CMK (cell line): ENCODE results near the gene FOXL3.
"Not testable (repeated sequence)": the region's sequence is repeated elsewhere in the genome, so short reads cannot be mapped to it uniquely, and the experiment has no call there.

Experiments
- DNase-seq: peaks from one replicate; pipeline ENCODE4 v3.0.0-alpha.2; 2010; ENCODE audit warnings: low read depth

Gene FOXL3

DNA sequence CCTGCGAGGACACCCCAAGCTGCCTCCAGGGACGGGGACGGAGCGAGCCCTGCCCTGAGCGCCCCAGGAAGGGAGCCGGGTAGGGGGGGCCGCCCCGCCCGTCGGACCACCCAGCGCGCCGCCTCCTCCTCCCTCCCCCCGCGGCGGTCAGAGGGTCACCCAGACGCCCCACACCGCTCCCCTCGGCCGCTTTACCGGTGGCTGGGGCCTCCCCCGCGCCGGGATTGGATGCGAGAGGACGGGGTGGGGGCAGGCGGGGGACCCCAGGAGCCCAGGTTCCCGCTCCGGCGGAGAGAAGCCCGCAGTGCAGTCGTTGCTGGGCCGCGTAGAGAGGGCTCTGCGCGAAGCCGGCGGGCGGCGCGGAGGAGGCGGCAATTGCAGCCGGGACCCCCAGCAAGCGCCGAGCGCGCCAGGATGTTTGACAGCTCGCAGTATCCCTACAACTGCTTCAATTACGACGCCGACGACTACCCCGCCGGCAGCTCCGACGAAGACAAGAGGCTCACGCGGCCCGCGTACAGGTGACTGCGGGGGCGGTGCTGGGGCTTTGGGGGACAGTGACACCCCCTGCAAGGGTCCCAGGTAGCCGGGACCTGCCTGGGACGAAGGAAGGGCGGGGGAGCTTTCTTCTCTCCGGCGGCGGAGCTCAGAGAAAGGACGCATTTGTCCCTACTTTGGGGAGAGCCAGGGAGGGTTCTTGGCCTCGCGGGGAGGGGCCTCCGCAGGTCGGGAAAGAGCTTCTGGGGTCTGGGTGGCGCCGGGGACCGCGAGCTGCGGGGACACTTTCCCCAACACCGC lies at the start of gene FOXL3:
FOXL3 (plus strand) TSS at position 415 of the 798 bp plus-strand sequence; CDS start at position 415, 0 bp downstream.
- no peak for DNase-seq

DNA sequence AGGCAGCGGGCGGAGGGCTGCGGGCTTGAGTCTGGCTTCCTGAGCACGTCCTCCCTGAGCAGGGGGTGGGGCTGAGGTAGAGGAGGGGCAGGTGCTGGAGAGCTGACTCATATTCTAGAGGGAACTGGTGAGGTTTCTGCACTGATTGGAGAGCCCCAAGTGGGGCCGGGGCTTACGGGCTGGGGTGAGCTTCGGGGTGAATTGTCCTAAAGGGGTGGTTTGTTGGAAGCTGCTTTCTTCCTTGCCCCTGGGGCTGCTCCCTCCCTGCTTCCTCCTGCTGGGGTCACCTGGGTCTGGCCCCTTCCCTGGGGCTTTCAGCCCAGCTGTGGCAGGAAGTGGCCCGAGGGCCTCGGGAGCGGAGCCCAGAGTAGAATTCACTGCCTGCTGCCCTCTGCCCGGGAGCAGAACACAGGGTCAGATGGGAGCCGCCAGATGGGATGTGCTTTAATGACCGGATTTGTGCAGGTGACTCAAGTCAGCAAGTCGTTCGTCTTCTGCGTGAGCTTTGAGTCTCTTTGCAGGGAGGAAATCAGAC lies 49.0 kb upstream of the FOXL3 start:
- DNase-seq, result no peak

DNA sequence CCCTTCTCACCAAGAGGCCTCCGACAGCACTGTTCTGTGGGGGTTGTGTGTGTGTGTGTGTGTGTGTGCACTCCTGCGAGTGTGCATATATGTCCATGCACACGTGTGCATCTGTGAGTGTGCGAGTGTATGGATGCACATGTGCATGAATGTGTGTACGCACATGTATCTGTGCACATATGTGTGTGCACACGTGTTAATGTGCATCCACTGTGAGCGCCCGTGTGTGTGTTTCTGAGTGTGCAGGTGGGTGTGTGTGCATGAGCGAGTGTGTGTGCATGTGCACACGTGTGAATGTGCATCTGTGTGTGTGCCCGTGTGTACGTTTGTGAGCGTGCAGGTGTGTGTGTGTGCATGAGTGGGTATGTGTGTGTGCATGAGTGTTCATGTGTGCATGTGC lies 48.5 kb upstream of the FOXL3 start:
- no peak for DNase-seq

DNA sequence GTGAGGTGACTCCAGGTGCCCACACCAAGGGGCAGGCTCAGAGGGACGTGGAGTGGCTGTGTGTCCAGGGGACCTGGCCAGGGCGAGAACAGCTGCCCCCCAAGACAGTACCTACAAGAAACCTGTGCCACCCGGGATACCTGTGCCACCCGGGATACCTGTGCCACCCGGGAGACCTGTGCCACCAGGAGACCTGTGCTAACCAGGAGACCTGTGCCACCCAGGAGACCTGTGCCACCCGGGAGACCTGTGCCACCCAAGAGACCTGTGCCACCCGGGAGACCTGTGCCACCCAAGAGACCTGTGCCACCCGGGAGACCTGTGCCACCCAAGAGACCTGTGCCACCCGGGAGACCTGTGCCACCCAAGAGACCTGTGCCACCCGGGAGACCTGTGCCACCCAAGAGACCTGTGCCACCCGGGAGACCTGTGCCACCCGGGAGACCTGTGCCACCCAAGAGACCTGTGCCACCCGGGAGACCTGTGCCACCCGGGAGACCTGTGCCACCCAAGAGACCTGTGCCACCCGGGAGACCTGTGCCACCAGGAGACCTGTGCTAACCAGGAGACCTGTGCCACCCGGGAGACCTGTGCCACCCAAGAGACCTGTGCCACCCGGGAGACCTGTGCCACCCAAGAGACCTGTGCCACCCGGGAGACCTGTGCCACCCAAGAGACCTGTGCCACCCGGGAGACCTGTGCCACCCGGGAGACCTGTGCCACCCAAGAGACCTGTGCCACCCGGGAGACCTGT lies 47.0 kb upstream of the FOXL3 start:
- DNase-seq, result not testable (repeated sequence)

DNA sequence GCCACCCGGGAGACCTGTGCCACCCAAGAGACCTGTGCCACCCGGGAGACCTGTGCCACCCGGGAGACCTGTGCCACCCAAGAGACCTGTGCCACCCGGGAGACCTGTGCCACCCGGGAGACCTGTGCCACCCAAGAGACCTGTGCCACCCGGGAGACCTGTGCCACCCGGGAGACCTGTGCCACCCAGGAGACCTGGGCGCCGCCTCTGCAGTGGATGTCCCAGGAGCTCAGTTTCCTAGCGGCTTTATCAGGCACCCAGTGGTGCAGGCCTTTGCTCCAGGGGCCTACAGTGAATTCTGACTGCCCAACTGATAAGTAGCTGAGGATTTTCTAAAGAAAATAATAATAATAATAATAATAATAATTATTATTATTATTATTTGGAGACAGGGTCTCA lies 46.4 kb upstream of the FOXL3 start:
- DNase-seq, result not testable (repeated sequence)

DNA sequence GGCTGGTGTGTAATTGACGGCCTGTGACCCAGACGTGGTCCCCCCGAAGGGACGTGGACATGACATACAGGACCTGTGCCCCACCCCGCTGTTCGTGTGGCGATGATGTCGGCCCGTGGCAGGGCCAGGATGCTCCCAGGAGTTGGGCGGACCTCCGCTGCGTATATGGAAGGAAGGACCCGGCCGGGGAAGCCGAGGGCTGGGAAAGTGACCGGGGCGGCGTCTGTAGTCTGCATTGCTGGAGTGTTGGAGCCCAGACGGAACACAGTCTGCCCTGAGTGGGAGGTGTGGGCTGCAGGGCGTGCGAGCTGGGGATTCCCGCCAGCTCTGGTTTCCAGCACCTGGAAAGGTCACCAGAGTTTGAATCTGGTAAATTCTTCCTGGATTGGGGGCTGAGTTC lies 45.0 kb upstream of the FOXL3 start:
- DNase-seq, result no peak

DNA sequence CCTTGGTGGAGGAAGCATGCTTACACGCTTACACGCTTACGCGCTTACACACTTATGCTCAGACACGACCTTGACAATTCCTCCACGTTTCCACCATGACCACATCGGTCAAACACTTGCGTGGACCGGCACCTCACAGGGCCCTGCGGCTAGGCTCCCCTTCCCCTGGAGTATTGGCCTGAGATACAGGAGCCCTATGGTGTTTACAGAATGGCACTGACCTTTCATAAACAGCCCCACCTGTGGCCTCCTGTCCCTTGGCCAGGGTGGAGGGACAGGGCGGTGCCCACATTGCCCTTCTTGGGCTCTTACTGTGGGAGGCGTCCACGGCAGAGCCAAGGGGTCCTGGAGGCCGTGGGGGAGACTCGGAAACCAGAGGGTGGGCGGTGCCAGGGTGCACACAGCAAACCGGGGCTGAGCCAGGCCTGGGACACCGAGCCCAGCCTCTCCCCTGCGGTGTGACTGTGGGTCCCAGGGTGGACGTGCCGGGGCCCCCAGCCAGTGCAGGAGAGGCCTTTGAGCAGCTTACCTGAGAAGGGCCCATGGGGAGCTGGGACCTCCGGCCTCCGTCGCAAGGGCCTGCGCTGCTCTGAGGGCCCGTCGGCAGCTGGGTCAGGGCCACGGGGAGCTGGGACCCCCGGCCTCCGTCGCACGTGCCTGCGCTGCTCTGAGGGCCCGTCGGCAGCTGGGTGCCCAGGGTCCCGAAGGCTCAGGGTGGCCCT lies 44.2 kb upstream of the FOXL3 start:
- DNase-seq, result no peak

DNA sequence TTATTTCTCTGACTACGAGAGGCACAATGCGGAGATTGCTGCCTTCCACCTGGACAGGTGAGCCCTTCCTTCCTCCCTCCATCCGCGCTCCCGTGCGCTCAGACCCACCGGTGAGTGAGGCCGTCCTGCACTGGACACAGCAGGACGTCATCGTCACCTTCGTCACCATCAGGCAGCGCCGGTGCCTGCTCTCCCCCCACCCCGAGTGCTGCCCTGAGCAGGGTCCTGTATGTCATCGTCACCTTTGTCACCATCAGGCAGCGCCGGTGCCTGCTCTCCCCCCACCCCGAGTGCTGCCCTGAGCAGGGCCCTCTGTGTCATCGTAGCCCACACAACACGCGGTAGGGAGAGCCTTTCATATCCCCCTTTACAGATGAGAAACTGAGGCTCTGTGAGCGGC lies 43.5 kb upstream of the FOXL3 start:
- DNase-seq, result no peak

DNA sequence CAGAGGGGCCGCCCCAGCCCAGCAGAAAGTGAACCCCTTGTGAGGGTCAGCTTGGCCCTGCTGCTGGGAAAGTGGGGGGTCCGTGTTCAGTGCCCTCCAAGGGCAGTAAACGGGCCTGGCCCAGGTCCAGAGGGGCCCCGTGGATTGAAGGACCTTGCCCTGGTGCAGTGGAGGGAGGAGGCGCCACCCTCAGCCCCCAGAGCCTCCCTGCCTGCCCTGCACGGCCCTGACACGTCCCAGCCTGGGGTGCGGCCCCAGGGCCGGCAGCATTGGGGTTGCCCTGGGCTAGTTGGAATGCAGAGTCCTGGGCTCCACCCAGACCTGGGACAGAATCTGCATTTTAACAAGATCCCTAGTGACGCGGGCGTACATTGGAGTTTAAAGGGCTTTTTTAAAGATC lies 42.8 kb upstream of the FOXL3 start:
- no peak for DNase-seq

DNA sequence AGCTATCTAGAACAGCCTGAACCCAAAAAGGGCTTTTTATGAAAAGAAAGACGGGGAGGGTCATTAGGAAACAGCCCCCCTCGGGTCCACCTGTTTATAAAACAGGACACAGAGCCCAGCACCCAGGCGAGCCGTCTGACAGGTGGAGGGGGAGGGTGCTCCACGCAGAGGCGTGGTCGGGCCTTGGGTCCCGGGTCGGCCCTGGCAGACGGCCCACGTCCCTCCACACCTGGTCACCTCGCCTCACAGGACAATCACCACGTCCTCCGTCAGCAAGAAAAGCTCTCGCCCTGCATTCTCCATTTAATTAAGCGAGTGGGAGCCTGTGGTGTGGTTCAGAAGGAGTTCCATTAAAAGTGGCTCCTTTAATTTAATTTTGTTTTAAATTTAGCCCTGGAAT lies 42.3 kb upstream of the FOXL3 start:
- DNase-seq, result no peak

DNA sequence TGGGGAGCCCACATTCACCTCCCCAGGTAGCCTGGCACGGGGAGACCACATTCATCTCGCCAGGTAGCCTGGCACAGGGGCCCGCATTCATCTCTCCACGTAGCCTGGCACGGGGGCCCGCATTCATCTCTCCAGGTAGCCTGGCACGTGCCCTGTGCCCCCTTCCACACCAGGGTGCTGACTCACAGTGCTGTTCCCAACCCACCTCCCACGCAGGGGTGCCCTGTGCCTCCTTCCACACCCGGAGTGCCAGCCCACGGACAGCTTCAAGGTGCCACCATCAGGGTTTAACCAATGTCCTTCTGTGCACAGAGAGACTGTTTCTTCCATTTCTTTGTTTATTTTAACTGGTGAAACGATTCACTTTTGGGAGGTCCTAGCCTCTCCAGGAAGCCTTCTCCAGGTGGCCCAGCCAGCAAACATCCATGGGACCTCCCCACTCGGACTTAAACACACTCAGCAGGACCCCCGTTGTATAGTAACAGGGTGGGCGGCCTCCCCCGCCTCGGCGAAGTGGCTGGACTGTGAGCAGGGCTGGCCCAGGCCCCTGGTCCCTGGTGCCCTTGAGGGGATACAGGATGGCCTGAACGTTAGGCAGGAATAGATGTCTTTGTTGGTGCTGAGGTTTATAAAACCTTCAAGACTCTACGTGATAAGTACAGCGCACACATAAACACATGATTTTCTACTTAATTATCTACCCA lies 41.1 kb upstream of the FOXL3 start:
- no peak for DNase-seq

DNA sequence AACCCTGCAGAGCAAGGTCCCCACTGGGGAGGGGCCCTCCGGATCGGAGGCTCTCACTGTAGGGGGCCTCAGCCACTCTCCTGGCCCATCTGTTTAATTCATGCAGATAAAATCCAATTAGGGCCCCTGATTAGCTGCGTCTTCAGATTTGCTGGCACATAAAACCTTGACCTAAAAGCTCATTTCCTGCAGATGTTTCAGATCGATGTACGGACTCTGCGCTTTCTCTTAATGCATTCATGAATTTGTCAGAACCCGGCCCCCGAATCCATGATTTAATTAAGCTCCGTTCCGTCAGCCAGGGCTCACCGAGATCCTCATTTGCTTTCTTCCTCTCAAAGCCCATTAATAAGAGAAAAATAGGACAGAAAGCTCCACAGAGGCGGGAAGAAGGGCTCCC lies 40.0 kb upstream of the FOXL3 start:
- DNase-seq, result no peak

DNA sequence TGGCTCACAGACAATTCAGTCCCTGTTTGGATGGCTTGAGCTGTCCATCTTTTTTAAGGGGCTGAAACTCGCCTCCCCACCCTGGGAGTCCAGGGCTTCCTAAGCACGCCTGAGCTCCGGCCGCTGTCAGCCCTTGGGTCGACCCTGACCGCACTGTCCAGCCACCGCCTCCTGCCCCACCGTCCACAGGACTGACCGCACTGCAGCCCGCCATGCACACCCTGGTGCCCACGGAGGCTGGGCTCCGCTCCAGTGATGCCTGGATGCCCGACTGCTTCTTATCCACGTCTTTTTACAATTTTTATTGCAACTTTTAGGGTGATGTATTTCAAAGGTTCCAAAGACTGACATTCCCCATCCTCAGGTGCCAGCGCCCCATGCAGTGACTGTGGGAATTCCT lies 39.4 kb upstream of the FOXL3 start:
- no peak for DNase-seq

DNA sequence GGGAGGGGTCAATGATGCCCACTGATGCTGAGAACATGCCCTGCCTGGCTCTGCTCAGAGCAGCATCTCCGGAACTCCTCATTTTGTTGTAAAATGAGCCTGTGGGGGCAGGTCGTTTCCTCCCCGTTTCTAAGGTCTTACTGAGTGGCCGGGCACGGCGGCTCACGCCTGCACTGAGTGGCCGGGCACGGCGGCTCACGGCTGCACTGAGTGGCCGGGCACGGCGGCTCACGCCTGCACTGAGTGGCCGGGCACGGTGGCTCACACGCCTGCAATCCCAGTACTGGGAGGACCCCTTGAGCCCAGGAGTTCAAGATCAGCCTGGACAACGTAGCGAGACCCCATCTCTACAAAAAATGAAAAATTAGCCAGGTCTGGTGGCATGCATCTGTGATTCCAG lies 39.0 kb upstream of the FOXL3 start:
- no peak for DNase-seq

DNA sequence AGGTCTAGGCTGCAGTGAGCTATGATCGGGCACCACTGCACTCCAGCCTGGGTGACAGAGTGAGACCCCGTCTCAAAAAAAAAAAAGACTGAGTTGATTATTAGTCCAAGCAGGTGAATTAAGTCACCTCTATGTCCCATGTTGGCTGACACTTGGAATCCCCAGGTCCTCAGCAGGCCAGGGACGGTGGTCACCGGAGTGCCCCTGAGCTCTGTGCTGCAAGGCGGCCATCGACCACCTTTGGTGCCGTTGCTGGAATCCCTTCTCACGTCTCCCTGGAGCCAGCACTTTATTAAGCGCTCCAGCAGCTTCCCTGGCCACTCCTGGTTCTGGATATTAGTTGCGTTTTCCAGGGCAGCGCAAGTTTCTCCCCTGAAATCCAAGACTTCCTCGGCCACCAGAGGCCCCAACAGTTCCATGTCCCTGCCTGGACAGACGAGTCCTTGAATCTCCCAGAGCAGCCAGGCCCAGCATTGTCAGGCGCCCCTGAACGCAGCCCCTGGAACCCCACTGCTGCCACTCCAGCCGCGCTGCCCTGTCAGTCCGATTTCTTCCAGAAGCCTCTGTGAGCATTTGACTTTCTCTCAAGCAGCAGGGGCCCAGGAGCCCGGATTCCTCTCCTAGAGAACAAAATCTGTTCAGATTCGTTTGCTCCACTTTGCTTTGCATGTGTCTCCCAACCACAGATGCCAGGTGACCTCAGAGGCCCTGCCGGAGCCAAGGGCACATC lies 38.4 kb upstream of the FOXL3 start:
- no peak for DNase-seq

DNA sequence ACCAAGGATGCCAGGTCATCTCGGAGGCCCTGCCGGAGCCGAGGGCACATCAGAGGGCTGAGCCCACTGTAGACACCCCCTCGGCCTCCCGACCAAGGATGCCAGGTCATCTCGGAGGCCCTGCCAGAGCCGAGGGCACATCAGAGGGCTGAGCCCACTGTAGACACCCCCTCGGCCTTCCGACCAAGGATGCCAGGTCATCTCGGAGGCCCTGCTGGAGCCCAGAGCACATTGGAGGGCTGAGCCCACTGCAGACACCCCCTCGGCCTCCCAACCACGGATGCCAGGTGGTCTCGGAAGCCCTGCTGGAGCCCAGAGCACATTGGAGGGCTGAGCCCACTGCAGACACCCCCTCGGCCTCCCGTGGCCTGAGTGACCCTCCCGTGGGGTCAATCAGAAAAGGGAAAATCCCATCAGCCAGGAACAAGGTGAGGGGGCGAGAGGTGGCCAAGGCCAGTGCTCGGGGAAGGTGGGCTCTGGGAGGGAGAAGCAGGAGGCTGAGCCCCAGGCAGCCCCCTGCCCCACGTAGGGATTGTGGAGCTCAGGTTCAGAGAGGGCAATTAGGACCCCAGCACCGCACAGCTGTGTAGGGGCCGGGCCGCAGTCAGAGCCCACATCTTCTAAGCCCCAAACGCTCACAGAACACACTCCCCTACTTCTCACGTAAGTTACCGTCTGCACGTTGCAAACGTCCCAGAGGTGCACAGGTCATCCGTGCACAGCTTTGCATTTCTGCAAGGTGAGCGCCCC lies 37.6 kb upstream of the FOXL3 start:
- no peak for DNase-seq

DNA sequence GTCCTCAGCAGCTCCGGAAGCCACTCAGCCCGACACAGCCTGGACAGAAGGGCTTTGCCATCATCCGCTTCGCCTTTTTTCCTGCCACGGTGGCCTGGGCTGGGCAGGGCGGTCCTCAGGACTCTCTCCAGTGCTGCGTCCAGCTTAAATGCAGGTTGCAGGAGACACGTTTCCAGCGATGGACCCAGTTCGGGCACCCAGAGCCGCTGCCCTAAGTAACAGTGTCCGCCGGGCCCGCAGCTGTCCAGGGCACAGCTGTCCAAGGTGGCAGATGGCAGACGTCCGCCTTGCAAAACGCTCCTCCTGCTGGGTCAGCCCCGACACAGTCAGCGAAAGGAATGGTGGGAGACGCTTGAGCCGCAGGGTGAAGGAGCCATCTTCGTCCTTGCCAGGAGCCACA lies 37.0 kb upstream of the FOXL3 start:
- no peak for DNase-seq

DNA sequence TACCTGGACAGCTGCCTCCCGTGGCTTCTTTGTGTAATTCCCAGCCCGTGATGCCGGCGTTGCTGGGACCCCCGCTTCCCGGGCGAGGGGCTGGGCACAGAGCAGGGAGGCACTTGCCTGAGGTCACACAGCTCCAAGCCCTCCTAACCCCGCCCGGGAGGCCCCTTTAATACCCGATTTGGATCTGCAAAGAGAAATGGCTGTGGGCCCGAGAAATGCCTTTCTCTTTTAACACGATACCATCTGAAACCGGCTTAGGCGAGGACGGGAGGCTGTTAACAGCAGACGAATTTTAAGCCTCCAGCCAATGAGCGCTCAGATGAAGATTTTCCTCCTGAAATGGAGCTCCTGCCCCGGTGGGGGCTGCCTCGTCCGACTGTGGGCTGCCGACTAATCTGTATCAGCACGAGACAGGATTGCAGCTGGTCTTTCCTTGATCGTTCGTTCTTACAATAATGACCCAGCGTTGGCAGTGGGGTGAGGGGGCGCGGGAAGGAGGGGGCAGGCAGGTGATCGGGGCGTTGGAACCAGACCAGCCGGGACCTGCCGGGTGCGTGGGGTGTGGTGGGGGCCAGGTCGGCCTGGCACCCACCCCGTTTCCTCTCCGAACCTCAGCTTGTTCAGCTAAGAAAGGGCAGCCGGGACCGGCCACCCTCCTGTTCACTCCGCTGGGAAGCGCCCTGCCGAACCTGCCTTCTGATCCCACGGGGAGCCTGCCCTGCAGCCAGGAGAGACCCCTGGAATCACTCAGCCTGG lies 36.2 kb upstream of the FOXL3 start:
- DNase-seq, result no peak

DNA sequence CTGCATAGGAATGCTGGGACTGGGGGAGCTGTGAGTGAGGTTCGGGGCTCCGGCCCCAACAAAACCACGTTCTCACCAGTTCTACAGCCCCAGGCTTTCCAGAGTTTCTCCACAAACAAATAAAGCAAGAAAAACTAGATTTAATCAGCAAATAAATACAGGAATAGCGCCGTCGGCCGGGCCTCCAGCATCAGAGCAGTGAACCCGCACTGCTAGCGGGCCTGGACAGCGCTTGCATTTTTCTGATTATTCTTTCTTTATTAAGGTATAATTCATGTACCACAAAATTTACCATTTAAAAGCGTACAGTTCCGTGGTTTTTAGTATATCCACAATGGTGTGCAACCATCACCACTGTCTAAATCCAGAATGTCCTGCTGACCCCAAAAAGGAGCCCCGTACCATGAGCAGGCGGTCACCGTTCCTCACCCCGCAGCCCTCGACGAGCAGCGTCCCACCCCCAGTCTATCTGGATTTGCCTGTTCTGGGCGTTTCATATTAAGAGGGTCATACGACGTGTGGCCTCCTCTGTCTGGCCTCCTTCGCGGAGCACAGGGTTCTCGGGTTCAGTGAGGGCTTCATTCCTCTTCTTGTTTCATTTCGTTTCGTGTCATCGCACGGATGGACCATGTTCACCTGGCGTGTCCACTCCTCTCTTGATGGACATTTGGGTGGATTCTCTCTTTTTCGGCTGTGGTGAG lies 35.5 kb upstream of the FOXL3 start:
- no peak for DNase-seq
